Suprapubic skin (tissue), 3 donors: ENCODE measurements around the gene CELSR3.

ENCODE experiments used
- EP300 ChIP-seq: sonication (generic); formaldehyde crosslinking; IDR thresholded peaks from one replicate; pipeline ENCODE4 v1.6.1; 2017; ENCODE audit warnings: antibody characterized with exemption
- POLR2A ChIP-seq, 2 donors: fragments of 450-650 bp; IDR thresholded peaks; one replicate each; pipeline ENCODE4 v1.6.1; 2017; ENCODE audit warnings: antibody characterized with exemption in 2 of 2, mild to moderate bottlenecking in 2 of 2, moderate library complexity in 2 of 2
- TF ChIP-seq, protein P1 (sequence below), 2 donors: fragments of 200-600 bp in 1 of 2; fragments of 450-650 bp in 1 of 2; sonication (generic) in 1 of 2; IDR thresholded peaks; one replicate each; pipeline ENCODE4 v1.5.1; 2016 to 2019; ENCODE audit warnings: antibody characterized with exemption in 2 of 2, mild to moderate bottlenecking in 1 of 2, moderate library complexity in 1 of 2

DNA sequence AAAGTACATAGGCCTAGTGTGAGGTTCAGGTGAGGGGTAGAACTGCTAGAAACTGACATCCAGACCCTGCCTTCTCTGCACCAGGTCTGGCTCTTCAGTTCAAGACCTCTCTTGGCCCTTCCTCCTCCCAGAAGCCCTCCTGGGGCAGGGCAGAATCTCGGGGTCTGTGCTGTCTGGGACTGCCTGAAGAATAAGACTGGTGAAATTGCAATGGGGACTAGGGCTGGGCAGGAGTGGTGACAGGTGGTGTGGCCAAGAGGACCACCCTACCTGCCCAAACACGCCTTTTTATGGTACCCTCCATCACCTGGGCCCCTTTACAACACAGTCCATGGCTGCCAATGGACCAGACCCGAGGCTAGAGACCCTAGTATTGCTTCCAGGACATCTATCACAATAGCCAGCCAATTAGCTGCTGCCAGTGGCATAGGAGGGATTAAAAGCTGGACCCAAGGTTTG, 24.6 kb upstream of the CELSR3 start:
- TF ChIP-seq, protein P1, sequence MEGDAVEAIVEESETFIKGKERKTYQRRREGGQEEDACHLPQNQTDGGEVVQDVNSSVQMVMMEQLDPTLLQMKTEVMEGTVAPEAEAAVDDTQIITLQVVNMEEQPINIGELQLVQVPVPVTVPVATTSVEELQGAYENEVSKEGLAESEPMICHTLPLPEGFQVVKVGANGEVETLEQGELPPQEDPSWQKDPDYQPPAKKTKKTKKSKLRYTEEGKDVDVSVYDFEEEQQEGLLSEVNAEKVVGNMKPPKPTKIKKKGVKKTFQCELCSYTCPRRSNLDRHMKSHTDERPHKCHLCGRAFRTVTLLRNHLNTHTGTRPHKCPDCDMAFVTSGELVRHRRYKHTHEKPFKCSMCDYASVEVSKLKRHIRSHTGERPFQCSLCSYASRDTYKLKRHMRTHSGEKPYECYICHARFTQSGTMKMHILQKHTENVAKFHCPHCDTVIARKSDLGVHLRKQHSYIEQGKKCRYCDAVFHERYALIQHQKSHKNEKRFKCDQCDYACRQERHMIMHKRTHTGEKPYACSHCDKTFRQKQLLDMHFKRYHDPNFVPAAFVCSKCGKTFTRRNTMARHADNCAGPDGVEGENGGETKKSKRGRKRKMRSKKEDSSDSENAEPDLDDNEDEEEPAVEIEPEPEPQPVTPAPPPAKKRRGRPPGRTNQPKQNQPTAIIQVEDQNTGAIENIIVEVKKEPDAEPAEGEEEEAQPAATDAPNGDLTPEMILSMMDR (IDR thresholded peaks at IDR 0.05) = no peak
- TF ChIP-seq POLR2A (IDR thresholded peaks at IDR 0.05) (no peak), EP300 (no peak)
